Mesendoderm (in vitro differentiated cells): ENCODE data around the gene STYX.

Source experiments
- DNase-seq: peaks from one replicate; pipeline ENCODE4 v3.0.0; 2013
- H2AK5ac ChIP-seq: 2 replicates; pipeline ENCODE4 v1.6.1; 2013; ENCODE audit warnings: low read length, inconsistent platforms
- H2BK120ac ChIP-seq: 2 replicates; pipeline ENCODE4 v1.6.1; 2013; ENCODE audit warnings: low read depth, mild to moderate bottlenecking, low read length, moderate library complexity, mixed read lengths
- H2BK15ac ChIP-seq: replicated peaks from 2 replicates; pipeline ENCODE4 v1.6.1; 2013; ENCODE audit warnings: low read depth, mild to moderate bottlenecking, moderate library complexity
- H2BK5ac ChIP-seq: 2 replicates; pipeline ENCODE4 v1.6.1; 2013; ENCODE audit warnings: low read length, inconsistent platforms
- H3K18ac ChIP-seq: 2 replicates; pipeline ENCODE4 v1.6.1; 2013; ENCODE audit warnings: mild to moderate bottlenecking, low read length, mixed read lengths
- H3K23ac ChIP-seq: one replicate; pipeline ENCODE4 v1.6.1; 2013; ENCODE audit warnings: low read length
- H3K27ac ChIP-seq: 2 replicates; pipeline ENCODE4 v1.5.1; 2013; ENCODE audit warnings: low read depth, mild to moderate bottlenecking, inconsistent platforms, low read length, moderate library complexity
- H3K27me3 ChIP-seq: 2 replicates; pipeline ENCODE4 v1.6.1; 2013; ENCODE audit warnings: low read length, control low read depth, mild to moderate bottlenecking, inconsistent platforms; ENCODE audit not compliant: insufficient read depth, poor library complexity
- H3K36me3 ChIP-seq: 2 replicates; pipeline ENCODE4 v1.6.1; 2013; ENCODE audit warnings: low read length, inconsistent platforms; ENCODE audit not compliant: control insufficient read depth, insufficient read depth
- H3K4ac ChIP-seq: one replicate; pipeline ENCODE4 v1.6.1; 2013; ENCODE audit warnings: low read depth, mild to moderate bottlenecking, low read length, moderate library complexity
- H3K4me1 ChIP-seq: 2 replicates; pipeline ENCODE4 v1.6.1; 2013; ENCODE audit warnings: low read depth, low read length, inconsistent platforms; ENCODE audit not compliant: control insufficient read depth
- H3K4me2 ChIP-seq: 2 replicates; pipeline ENCODE4 v1.6.1; 2013; ENCODE audit warnings: low read length
- H3K4me3 ChIP-seq: 2 replicates; pipeline ENCODE4 v1.5.1; 2013; ENCODE audit warnings: mild to moderate bottlenecking, low read length
- H3K56ac ChIP-seq: one replicate; pipeline ENCODE4 v1.6.1; 2013; ENCODE audit warnings: low read length
- H3K79me1 ChIP-seq: 2 replicates; pipeline ENCODE4 v1.6.1; 2013; ENCODE audit warnings: low read length, inconsistent platforms
- H3K79me2 ChIP-seq: 2 replicates; pipeline ENCODE4 v1.6.1; 2013; ENCODE audit warnings: mild to moderate bottlenecking, low read length; ENCODE audit not compliant: control insufficient read depth, insufficient read depth
- H3K9ac ChIP-seq: 2 replicates; pipeline ENCODE4 v1.6.1; 2013; ENCODE audit warnings: low read length, inconsistent platforms
- H4K5ac ChIP-seq: one replicate; pipeline ENCODE4 v1.6.1; 2013; ENCODE audit warnings: low read length
- H4K8ac ChIP-seq: one replicate; pipeline ENCODE4 v1.6.1; 2013; ENCODE audit warnings: low read depth, mild to moderate bottlenecking, control low read depth, low read length, moderate library complexity
- WGBS: extraction: QIAGEN DNeasy Blood & Tissue Kit; methylation state at CpG from one replicate; pipeline ENCODE4 v1.1.7; 2013; ENCODE audit warnings: low lambda C conversion rate, missing lambda C conversion rate; ENCODE audit not compliant: insufficient coverage; ENCODE audit errors: extremely low coverage; 5-methylcytosine and 5-hydroxymethylcytosine counted together

The STYX gene

GRCh38 chr14:52783206-52783605 lies 53.2 kb downstream of the STYX start:
- no peaks in the 10 kb centered on the region for H3K36me3 ChIP-seq
- WGBS, result no CpG with 5 or more reads among the region's 1 CpG
- H4K8ac ChIP-seq, result no peak overlapping the region

GRCh38 chr14:52786887-52787286 lies 56.9 kb downstream of the STYX start:
- H3K36me3 ChIP-seq, result no peaks in the 10 kb centered on the region
- H3K79me2 ChIP-seq, result peaks cover 2% of the 10 kb centered on the region
- no peak overlapping the region for H2BK120ac ChIP-seq
- no peak overlapping the region for H3K4me2 ChIP-seq
- no peak overlapping the region for H3K9ac ChIP-seq
- H3K4me3 ChIP-seq, result no peak overlapping the region
- H3K79me1 ChIP-seq, result peaks cover 2% of the 10 kb centered on the region
- H3K27ac ChIP-seq, result no peak overlapping the region
- no peak overlapping the region for H2BK15ac ChIP-seq
- DNase-seq, result no peak
- no peak overlapping the region for H3K56ac ChIP-seq
- H3K4ac ChIP-seq, result no peak overlapping the region
- H3K27me3 ChIP-seq, result no peaks in the 10 kb centered on the region
- H3K18ac ChIP-seq, result no peak overlapping the region
- no peak overlapping the region for H2AK5ac ChIP-seq
- H2BK5ac ChIP-seq, result no peak overlapping the region
- no peak overlapping the region for H4K5ac ChIP-seq
- H4K8ac ChIP-seq, result no peak overlapping the region
- no peaks in the 10 kb centered on the region for H3K4me1 ChIP-seq
- no peak overlapping the region for H3K23ac ChIP-seq

More at GRCh38 chr14:52783206-52783605, 53.2 kb downstream of the STYX start:
- Histone ChIP-seq H3K4ac (no peak overlapping the region), H2BK120ac (no peak overlapping the region), H3K9ac (no peak overlapping the region), H3K56ac (no peak overlapping the region), H3K27me3 (no peaks in the 10 kb centered on the region), H3K27ac (no peak overlapping the region), H3K4me2 (no peak overlapping the region), H3K23ac (no peak overlapping the region), H4K5ac (no peak overlapping the region), H3K4me3 (no peak overlapping the region), H2BK15ac (no peak overlapping the region), H3K18ac (no peak overlapping the region), H2AK5ac (no peak overlapping the region), H3K4me1 (no peaks in the 10 kb centered on the region), H3K79me1 (no peaks in the 10 kb centered on the region), H2BK5ac (no peak overlapping the region), H3K79me2 (no peaks in the 10 kb centered on the region)
- DNase-seq, result no peak

GRCh38 chr14:52789118-52789517 lies 59.2 kb downstream of the STYX start:
- no CpG with 5 or more reads among the region's 2 CpGs for WGBS
- Histone ChIP-seq H3K4ac (no peak overlapping the region), H2BK5ac (no peak overlapping the region), H3K56ac (no peak overlapping the region), H3K79me1 (peaks cover 2% of the 10 kb centered on the region), H3K27me3 (no peaks in the 10 kb centered on the region), H3K4me2 (no peak overlapping the region), H3K79me2 (peaks cover 2% of the 10 kb centered on the region), H3K4me1 (peaks cover 3% of the 10 kb centered on the region), H4K8ac (no peak overlapping the region), H2BK15ac (no peak overlapping the region), H4K5ac (no peak overlapping the region), H2BK120ac (no peak overlapping the region), H3K27ac (no peak overlapping the region), H3K36me3 (no peaks in the 10 kb centered on the region), H3K4me3 (no peak overlapping the region), H3K23ac (no peak overlapping the region), H2AK5ac (no peak overlapping the region), H3K18ac (no peak overlapping the region), H3K9ac (peak overlapping the region; percentile 8)
- no peak for DNase-seq

- H3K4ac ChIP-seq, result no peak overlapping the region
- no peak overlapping the region for H2BK5ac ChIP-seq
- no peaks in the 10 kb centered on the region for H3K27me3 ChIP-seq
- H2AK5ac ChIP-seq, result no peak overlapping the region
- peak overlapping the region; percentile 95 for H3K56ac ChIP-seq
- peak; percentile 58 for DNase-seq
- H3K18ac ChIP-seq, result no peak overlapping the region
- peak overlapping the region; percentile 89 for H3K9ac ChIP-seq
- peaks cover 2% of the 10 kb centered on the region for H3K79me2 ChIP-seq
- peaks cover 2% of the 10 kb centered on the region for H3K79me1 ChIP-seq
- no peak overlapping the region for H2BK15ac ChIP-seq
- WGBS, result no CpG with 5 or more reads among the region's 18 CpGs
- H3K36me3 ChIP-seq, result no peaks in the 10 kb centered on the region
- H4K8ac ChIP-seq, result no peak overlapping the region
- no peak overlapping the region for H2BK120ac ChIP-seq
- peak overlapping the region; percentile 79 for H3K4me3 ChIP-seq
- no peak overlapping the region for H3K27ac ChIP-seq
- H3K23ac ChIP-seq, result no peak overlapping the region
- peak overlapping the region; percentile 78 for H3K4me2 ChIP-seq
- H4K5ac ChIP-seq, result no peak overlapping the region
- H3K4me1 ChIP-seq, result peaks cover 3% of the 10 kb centered on the region
These were observed 60.2 kb downstream of the STYX start for GRCh38 chr14:52790011-52790755.

GRCh38 chr14:52790756-52791222 lies 60.8 kb downstream of the STYX start:
- H4K5ac ChIP-seq, result no peak overlapping the region

More at GRCh38 chr14:52790756-52791222, 60.8 kb downstream of the STYX start:
- H3K18ac ChIP-seq, result peak overlapping the region; percentile 28
- no peak overlapping the region for H3K27ac ChIP-seq
- H3K79me2 ChIP-seq, result peaks cover 2% of the 10 kb centered on the region
- H4K8ac ChIP-seq, result no peak overlapping the region
- H2BK15ac ChIP-seq, result no peak overlapping the region
- peak overlapping the region; percentile 89 for H3K9ac ChIP-seq
- no peak overlapping the region for H2BK120ac ChIP-seq
- no peak overlapping the region for H2AK5ac ChIP-seq
- H3K27me3 ChIP-seq, result no peaks in the 10 kb centered on the region
- peak overlapping the region; percentile 79 for H3K4me3 ChIP-seq
- peaks cover 2% of the 10 kb centered on the region for H3K79me1 ChIP-seq
- H3K36me3 ChIP-seq, result no peaks in the 10 kb centered on the region
- DNase-seq, result no peak
- H2BK5ac ChIP-seq, result no peak overlapping the region
- H3K23ac ChIP-seq, result no peak overlapping the region
- H3K4ac ChIP-seq, result no peak overlapping the region
- peak overlapping the region; percentile 78 for H3K4me2 ChIP-seq
- WGBS, result no CpG with 5 or more reads among the region's 26 CpGs
- H3K4me1 ChIP-seq, result peaks cover 3% of the 10 kb centered on the region
- peak overlapping the region; percentile 95 for H3K56ac ChIP-seq
